SK-MEL-5 (cell line): Measurements from ENCODE around the gene UST. TPM values are rescaled to one million over a fixed set of nuclear protein-coding genes. Genes with fewer than 3 reads are reported as not detected.

Experiments used
- DNase-seq: peaks from one replicate; pipeline ENCODE4 v3.0.0-alpha.2; 2016; ENCODE audit warnings: low read depth, low spot score
- in situ Hi-C: cut with HindIII; loops from 2 replicates; pipeline ENCODE4 v1.10.0; 2016; ENCODE audit warnings: low sequenced_read_pairs, high pct_unique_total_duplicates, low pct_unique_long_range_greater_than_20kb
- polyA plus RNA-seq, 2 experiments: library from polyadenylated mRNA; depleted of rRNA; stranded (reverse); fragments of >200 nt; gene quantifications; 2 replicates each; pipeline ENCODE4 v1.2.3, GENCODE V29; 2015
- total RNA-seq: library from RNA; depleted of rRNA; stranded (reverse); fragments of >200 nt; shearing (Covaris generic); gene quantifications from 2 replicates; pipeline ENCODE4 v1.2.3, GENCODE V29; 2014; rRNA removed

The UST gene
- total RNA-seq, result 12.6 and 15.0 TPM in 2 replicates
- polyA plus RNA-seq (2015; cell fraction: cytosol; rRNA removed), result 9.4 and 11.5 TPM in 2 replicates
- 5.8 and 8.9 TPM in 2 replicates for polyA plus RNA-seq (2015; cell fraction: nucleus; rRNA removed)

DNA sequence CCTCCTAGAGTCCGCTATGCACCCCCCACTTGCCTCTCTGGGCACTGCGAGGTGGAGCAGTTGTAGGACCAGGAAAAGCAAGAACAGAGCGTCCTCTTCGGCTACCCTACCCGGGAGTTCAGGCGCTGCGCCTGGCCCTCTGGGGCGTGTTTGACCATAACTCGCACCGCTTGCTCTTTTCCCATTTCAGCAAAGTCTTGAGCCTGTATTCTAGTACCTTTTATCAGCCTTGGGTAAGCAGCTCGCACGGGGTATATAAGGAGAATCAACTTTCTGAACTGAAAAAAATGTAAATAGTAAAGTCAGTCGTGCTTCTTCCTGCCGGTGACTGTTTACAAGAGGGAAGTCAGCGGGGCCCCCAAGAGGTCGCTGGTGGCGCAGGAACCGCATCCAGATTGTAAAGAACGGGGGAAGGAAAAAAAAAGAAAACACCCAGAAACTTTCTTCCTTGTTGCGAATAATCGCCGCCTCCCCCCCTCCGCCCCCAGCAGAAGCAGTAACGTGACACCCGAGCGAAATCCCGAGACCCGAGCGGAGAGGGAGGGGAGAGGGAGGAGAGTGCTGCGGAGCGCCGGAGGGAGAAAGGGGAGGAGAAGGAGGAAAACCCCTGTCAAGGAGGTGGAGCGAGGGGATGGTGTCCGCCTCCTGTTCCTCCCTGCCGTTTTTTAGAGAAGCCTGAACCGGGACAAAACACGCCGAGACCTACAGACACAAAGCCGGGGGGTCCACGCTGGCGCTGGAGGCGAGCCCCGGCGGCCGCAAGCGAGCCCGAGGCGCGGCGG is at the start of gene UST:
Gene UST, plus strand, starts transcription at position 668 of the 782 bp plus-strand sequence. CDS start 401 bp downstream, outside the sequence.
- peak; percentile 94 for DNase-seq
- in situ Hi-C loops, result no loop called here

DNA sequence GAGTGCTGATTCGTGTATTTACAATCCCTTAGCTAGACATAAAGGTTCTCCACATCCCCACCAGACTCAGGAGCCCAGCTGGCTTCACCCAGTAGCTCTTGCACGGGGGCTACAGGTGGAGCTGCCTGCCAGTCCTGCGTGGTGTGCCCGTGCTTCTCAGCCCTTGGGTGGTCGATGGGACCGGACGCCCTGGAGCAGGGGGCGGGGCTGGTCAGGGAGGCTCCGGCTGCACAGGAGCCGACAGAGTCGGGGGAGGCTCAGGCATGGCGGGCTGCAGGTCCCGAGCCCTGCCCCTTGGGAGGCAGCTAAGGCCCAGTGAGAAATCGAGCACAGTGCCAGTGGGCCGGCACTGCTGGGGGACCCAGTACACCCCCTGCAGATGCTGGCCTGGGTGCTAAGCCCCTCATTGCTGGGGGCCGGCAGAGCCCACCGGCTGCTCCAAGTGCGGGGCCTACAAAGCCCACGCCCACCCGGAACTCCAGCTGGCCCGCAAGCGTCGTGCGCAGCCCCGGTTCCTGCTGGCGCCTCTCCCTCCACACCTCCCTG is 48.9 kb upstream of the UST start:
- DNase-seq, result no peak
- in situ Hi-C loops, result no loop called here

DNA sequence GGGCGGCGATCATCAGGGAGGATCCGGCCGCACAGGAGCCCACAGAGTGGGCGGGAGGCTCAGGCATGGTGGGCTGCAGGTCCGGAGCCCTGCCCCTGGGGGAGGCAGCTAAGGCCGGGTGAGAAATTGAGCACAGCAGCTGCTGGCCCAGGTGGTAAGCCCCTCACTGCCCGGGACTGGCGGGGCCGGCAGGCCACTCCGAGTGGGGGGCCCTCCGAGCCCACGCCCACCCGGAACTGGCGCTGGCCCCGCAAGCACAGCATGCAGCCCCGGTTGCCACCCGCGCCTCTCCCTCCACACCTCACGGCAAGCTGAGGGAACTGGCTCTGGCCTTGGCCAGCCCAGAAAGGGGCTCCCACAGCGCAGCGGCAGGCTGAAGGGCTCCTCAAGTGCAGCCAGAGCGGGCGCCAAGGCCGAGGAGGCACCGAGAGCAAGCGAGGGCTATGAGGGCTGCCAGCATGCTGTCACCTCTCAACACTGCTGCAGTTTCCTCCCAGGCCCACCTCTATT is 48.1 kb upstream of the UST start:
- in situ Hi-C loops, result no loop called here
- no peak for DNase-seq

GRCh38 chr6:148700047-148700715 is 46.6 kb upstream of the UST start:
- no peak for DNase-seq
- in situ Hi-C loops, result no loop called here

DNA sequence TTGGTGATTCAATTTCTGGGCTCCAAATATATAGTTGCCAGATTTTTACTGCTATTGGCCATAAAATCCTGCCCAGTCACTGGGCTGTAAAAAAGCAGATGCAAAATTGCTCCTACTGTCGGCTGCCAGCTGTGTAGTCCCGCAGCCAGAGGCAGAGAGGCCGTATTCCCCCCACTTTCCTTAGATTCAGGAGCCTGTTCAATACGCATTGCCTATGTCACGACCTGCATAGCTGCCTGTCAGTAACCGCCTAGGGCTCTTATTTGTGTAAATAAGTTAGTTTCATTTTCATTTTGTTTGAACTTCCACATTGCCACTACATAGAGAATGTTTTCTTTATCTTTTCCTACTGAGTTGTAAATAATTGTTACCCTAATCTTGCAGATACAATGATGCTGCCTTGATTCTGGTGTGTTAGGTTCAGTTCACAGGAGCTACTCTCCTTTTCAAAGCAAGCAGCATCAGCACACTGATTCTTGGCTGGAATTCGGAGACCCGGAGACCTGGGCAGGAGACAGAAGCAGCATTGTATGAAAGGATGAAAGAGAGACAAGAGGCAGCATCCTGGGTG is 46.0 kb upstream of the UST start:
- DNase-seq, result peak; percentile 25
- in situ Hi-C loops, result no loop called here

GRCh38 chr6:148701375-148701774 is 45.5 kb upstream of the UST start:
- in situ Hi-C loops, result no loop called here
- no peak for DNase-seq

DNA sequence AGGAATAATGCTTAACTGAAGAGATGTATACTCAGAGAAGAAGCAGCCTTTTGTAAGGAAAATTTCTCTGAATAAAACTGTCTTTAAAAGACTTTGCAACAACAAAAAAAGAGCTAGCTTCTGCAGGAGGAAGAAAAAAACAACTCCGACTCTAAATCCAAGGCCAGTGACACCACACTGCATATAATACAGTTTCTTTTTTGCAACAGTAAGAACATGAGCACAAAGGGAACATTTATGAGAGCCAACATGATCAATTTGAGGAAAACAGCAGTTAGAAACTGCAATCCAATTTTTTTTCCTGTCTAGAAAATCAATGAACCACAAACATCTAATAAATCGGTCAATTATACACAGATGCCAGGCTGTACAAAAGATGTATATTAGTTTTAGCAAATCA is 42.9 kb upstream of the UST start:
- in situ Hi-C loops, result no loop called here
- no peak for DNase-seq

DNA sequence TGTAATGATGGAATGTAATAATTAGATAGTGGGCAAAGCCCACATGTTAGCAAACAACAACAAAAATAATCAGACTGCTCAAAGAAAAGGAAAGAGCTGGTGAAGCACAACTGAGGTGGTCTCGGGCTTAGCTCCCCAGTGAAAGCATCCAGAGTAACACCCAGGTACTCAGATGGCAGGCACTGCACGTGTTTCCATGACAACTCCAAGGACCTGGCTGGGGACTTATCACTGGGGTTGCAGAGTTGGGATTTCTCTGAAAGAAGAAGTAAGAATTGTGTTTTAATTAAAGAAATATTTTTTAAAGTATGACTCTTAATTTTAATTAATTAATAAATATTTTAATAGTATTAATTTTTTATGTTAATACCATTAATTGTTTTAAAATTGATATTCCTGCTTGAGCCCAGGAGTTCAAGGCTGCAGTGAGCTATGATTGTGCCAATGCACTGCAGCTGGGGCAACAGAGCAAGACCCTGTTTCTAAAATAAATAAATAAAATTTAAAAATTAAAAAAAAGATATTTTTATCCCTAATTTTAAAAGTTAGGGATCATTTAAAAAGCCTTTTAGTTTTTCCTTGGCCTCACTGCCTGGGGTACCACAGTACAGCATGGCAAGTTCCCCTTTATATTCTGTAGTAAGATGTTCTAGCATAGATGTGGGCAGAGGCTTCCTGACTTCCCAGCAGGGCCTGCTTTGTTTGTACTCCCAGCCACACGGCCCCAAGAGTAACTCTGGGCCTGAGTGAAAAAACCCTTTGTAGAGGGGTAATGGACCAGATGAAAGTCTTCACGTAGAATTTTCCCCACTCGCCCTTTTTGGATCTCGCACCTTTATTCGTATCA is 42.2 kb upstream of the UST start:
- no peak for DNase-seq
- in situ Hi-C loops, result no loop called here

DNA sequence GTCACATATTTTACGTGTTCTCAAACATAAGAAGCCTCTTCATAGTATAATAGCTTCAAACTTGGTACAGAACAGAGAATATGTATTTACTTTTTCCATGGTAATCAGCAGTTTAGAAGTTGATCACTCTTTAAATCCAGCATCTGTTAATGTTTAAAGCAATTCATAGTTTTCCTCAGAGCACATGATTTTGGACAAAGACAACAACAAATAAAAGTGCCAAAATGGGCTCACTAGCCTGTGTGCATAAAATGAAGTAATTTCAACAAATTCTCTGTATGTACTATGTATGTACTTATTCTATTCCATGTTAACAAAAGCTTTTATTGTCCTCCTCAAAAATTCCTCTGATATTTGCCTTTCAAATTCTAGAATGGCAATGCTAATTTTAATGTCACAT is 38.1 kb upstream of the UST start:
- in situ Hi-C loops, result no loop called here
- DNase-seq, result no peak

- DNase-seq, result no peak
- in situ Hi-C loops, result no loop called here
These were observed 37.3 kb upstream of the UST start for GRCh38 chr6:148709577-148709976.

DNA sequence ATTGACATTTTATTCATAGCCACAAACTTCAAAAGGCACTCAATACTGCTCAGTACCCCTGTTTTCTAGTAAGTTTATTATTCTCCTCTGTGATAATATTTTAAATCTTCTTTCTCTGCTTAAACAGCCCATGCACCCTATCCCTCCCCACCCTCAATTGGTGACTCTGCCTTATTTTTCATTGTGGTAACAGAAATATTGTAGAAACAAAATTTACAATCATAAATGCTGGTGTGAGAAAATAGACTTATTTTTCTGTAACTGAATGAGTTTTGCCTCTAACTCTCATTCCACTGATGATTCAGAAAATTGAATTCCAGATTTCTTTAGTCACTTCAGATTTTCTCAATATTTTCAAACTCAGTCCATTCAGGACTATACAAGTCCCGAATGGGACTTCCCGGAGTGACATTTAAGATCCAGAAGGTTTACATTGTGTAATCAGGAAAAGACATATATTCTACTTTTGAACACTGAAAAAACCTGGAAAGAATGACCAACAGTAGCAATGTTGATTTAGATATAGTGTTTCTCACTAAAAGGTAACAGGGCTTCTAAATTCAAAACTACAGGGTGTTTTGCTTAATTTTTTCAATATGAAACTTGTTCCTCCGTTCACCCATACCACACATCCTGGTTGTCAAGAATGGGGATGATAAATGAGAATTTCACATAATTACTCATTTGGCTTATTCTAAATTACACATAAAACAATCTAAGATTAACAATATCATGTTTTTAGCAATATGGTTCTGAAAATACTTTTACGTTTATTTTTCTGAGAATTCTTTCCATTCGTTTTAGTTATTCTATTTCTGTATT is 34.8 kb upstream of the UST start:
- in situ Hi-C loops, result no loop called here
- DNase-seq, result no peak

DNA sequence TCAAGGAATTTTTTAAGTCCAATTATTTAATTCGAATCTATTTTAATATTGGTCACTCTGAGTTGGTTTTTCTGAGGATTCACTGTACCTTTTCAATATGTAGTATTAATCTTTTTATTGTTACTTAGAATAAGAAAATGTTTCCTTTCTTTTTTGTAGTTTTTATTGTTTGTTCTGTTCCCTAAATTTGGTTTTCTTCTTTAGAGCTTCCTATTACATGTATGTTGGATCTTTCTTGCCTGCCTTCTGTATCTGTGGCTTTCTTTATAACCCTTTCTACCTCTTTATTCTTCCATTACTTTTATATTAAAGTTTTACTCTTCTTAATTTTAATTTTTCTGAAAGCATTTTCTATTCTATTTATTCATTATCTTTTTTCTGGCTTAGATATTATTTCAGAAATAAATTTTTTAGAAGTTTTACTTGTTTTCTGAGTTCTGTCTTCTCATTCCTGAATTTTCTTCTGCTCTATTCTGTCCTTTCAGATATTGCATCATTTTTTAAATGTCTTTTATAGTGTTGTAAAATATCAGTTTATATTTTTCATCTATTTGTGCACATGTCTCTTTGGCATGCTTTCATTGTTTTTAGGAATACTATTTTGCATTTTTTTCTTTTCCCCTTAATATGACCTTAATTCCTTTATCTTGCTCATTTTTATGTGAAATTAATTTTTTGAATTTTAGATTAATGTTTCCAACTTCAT is 33.6 kb upstream of the UST start:
- DNase-seq, result no peak
- in situ Hi-C loops, result no loop called here

DNA sequence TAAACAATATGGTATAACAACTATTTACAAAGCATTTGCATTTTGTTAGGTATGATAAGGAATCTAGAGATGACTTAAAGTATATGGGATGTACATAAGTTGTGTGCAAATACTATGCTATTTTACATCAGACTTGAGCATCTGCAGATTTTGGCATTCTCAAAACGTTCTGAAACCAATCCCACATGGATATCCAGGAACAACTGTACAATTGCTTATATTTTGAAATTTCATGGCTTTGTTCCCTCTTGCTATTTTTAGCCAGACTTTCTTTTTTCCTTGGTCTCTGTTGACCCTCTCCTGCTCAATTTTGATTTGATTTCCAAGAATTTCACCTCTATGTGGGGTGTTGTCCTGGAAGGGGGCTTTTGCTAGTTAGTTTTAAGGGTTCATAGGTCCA is 32.9 kb upstream of the UST start:
- no peak for DNase-seq
- in situ Hi-C loops, result no loop called here

DNA sequence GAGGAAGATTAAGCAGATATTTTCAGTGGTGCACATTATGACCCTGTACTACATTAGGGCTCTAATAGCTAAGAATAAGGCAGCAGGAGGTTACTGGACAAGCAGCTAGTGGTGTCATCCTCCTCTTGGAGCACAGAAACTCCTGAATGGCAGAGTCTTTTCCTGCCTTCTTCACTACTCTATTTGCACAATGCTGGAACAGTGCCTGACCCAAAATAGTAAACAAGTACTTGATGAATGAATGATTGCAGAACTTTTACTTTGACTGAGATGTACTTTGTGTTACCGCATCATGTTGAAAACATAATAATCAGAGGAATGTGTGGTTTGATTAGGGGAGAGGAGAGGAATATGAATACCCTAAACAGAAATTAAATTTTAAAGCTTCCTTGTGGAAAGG is 30.0 kb upstream of the UST start:
- in situ Hi-C loops, result no loop called here

DNA sequence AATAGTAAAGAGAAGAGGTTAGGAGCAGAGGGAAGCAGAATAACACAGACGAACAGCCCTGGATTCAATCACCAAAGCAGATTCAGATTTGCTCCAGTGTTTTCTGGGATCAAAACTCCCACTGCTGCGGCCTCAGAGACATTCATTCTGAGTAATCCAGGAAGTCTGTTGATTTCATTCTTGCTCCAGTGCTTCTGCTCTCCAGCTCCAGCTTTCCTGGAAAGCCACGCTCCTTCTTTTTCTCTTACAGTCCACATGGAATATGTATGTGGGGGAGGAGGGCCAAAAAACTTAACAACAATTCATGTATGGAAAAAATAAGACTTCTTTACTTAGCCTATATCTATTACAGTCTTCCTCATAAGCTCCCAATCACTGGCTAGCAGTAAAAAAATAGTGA is 26.4 kb upstream of the UST start:
- no peak for DNase-seq
- in situ Hi-C loops, result no loop called here

More for the DNA sequence above, 30.0 kb upstream of the UST start:
- DNase-seq, result no peak

GRCh38 chr6:148720897-148721296 is 25.9 kb upstream of the UST start:
- in situ Hi-C loops, result no loop called here
- DNase-seq, result no peak
